ENCODE measurements around the gene FRY. TPM values are rescaled to one million over a fixed set of nuclear protein-coding genes. Genes with fewer than 3 reads are reported as not detected.

The FRY gene
- polyA plus RNA-seq, 1 donor: 49.9 TPM

DNA sequence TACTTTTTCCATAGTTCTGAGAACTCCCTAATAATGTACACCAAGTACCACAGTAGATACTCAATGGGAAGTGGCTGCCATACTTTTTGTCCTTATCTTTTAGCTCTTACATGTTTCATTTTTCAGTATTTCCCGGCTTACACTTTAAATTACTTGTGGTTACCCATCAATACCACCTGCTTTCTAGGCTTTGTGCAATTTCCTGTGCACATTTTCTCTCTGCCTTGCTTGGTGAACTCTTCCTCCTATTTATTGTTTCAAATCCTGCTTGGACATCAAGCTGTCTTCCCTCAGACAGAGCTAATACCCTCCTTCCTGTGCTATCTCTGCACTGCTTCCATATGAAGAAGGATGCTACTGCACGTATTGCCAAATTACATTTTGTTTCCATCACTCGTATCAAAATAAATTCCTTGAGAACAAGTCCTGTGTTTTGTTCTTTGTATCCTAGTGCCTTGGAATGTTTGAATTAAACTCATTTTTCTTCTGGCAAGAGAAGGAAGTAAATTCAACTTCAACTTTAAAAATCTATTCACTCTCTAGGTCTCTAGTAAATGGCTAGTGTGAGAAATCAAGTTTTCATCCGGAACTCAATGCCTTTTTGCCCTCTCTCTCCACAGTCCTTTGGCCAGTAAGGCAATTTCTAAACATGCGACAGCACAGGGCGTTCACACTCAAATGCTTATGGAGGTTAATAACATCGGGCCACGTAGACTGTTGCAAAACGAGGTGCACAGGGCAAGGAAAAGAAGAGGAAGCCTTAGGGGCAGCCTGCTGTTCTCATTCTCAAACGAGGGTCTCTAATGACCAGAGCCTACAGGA lies 277.9 kb downstream of the FRY start:
- no peak for DNase-seq

DNA sequence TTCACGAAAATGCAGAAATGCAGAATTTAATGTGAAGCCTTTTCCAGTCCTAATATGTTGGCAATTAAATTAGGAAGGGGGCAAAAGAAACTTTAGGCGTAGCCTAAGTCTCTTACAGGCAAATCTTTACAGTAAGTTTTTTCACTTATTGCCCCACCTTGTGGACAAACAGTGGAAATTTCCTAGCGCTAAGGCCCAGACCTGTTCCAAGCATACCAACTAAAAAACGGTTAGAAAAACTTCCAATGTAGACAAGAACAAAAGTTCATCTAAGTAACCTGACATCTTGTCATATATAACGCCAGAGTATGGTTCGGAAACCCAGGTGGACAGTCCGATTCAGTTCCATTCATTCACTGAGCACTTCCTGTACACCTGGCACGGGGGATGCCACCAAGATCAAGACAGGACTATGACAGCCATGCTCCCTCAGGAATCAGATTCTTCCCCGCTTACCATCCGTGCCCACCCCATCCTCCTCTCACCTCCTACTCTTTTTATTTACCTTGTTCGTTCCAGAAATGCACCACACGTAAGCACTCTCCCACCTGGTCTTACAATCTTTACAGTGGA lies 278.6 kb downstream of the FRY start:
- peak; percentile 66 for DNase-seq

DNA sequence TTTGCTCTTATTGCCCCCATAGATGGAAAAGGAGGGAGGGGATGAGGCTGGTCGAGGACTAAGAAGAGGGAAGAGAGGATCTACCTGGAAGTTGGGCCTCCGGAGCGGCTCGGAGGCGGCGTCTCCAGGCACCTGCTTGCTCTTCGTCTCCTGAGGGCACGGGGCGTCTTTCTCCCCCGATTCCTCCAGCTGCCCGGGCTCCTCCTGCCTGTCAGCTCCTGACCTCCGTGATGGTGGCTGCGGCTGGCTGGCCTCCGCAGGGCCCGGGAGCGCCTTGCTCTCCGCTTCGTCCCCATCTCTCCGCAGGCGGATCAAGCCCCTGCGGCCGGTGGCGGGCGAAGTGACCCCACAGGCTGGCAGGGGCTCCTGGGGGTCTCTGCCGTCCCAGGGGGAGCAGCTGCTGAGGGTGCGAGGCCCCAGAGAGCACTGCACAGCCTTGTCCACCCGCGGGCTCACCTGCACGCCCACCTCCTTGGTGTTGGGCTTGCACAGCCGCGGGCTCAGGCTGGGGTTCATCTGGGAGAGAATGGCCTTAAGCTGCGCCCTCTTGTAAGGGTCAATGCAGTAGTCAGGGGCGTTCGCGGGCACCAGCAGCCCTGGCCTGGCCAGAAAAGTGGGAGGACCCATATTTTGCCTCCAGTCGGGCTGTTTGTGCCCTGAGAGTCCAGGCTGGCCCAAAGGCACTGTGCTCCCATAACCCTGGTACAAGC lies 279.8 kb downstream of the FRY start:
- no peak for DNase-seq

DNA sequence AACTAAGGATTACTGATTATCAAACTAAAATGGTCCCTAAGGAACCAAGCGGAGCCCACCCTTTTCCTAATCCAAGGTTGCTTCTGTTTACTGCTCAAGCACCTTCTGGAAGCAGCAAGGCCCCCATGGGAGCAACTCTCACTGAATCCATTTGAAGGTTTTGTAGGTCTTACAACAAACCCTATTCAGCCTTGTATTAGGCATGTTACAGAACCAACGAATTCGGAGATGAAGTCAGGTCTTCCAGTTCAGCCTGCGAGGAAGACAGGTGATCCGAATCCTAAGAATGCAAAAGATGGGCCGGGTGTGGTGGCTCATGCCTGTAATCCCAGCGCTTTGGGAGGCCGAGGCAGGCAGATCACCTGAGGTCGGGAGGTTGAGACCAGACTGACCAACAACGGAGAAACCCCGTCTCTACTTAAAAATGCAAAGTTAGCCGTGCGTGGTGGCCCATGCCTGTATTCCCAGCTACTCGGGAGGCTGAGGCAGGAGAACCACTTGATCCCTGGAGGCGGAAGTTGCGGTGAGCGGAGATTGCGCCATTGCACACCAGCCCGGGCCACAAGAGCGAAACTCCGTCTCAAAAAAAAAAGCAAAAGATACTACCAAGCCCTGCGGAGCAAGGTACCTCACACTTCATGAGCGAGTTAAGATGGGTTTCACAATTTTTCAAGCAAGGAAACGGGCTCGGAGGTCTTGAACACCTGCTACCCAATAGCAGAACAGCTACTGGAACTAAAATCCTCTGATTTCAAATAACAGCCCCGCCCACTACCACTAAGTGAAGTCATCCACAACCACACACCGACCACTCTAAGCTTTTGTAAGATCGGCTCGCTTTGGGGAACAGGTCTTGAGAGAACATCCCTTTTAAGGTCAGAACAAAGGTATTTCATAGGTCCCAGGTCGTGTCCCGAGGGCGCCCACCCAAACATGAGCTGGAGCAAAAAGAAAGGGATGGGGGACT lies 283.0 kb downstream of the FRY start:
- DNase-seq: peak; percentile 52

DNA sequence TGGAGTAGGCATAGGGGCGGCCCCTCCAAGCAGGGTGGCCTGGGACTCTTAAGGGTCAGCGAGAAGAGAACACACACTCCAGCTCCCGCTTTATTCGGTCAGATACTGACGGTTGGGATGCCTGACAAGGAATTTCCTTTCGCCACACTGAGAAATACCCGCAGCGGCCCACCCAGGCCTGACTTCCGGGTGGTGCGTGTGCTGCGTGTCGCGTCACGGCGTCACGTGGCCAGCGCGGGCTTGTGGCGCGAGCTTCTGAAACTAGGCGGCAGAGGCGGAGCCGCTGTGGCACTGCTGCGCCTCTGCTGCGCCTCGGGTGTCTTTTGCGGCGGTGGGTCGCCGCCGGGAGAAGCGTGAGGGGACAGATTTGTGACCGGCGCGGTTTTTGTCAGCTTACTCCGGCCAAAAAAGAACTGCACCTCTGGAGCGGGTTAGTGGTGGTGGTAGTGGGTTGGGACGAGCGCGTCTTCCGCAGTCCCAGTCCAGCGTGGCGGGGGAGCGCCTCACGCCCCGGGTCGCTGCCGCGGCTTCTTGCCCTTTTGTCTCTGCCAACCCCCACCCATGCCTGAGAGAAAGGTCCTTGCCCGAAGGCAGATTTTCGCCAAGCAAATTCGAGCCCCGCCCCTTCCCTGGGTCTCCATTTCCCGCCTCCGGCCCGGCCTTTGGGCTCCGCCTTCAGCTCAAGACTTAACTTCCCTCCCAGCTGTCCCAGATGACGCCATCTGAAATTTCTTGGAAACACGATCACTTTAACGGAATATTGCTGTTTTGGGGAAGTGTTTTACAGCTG lies 283.9 kb downstream of the FRY start, which contains the start of the genes BRCA2 and ZAR1L:
Gene BRCA2 (plus strand): TSS at position 271 of the 790 bp plus-strand sequence. CDS start 953 bp downstream, outside the sequence.
Gene ZAR1L (minus strand): TSS at position 126 of the 790 bp plus-strand sequence. CDS start 3,438 bp downstream, outside the sequence.
- peak; percentile 88 for DNase-seq

DNA sequence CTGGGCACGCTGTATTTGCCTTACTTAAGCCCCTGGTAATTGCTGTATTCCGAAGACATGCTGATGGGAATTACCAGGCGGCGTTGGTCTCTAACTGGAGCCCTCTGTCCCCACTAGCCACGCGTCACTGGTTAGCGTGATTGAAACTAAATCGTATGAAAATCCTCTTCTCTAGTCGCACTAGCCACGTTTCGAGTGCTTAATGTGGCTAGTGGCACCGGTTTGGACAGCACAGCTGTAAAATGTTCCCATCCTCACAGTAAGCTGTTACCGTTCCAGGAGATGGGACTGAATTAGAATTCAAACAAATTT lies 284.4 kb downstream of the FRY start:
- no peak for DNase-seq

DNA sequence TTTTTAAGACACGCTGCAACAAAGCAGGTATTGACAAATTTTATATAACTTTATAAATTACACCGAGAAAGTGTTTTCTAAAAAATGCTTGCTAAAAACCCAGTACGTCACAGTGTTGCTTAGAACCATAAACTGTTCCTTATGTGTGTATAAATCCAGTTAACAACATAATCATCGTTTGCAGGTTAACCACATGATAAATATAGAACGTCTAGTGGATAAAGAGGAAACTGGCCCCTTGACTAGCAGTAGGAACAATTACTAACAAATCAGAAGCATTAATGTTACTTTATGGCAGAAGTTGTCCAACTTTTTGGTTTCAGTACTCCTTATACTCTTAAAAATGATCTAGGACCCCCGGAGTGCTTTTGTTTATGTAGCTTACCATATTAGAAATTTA lies 284.9 kb downstream of the FRY start:
- DNase-seq: no peak

DNA sequence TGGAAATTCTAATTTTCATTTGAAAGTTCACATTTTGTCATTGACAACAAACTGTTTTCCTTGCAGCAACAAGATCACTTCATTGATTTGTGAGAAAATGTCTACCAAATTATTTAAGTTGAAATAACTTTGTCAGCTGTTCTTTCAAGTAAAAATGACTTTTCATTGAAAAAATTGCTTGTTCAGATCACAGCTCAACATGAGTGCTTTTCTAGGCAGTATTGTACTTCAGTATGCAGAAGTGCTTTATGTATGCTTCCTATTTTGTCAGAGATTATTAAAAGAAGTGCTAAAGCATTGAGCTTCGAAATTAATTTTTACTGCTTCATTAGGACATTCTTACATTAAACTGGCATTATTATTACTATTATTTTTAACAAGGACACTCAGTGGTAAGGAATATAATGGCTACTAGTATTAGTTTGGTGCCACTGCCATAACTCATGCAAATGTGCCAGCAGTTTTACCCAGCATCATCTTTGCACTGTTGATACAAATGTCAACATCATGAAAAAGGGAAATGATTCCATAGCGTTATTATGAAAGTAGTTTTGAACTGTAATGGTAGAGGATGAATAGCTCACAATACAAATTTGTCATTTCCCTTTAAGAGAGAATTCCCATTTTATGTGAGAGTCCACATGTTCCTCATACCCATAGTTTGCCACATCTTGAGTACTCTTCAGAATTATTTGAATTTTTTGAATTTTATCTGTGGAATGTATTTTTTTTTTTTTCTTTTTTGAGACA lies 286.3 kb downstream of the FRY start:
- no peak for DNase-seq

DNA sequence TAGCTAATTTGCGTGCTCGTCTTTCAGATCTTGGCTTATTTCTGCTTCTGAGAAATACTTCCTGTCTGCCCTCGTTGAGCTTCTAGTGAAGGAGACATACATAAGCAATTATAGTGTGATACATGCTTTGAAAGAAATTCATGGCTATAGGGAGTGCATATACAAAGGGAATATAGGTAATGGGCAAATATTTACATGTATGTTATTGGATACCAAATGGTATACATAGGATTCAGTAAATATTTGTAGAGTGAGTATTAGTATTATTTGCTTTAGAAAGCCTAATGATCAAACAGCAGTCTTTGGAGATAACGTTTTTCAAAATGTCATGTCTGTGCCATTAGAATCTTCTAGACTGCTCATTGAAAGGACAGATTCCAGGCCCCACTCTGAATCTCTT lies 289.0 kb downstream of the FRY start:
- DNase-seq: no peak

DNA sequence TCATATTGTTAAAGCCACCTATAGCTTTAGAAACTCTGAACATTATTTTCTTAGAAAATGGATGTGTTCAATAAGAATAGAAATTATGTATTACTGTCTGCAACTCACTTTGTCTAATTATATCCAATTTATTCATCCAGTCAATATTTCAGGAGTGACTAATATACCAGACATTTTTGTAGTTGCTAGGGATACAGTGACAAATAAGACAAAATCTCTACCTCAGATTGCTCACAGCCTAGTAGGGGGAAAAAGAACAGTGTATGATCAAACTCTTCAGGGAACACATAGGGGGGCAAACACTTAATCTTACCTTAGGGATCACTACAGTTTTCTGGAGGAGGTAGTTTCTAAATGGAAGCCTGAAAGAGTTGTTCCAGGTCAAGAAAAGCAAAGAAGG lies 292.3 kb downstream of the FRY start:
- no peak for DNase-seq

DNA sequence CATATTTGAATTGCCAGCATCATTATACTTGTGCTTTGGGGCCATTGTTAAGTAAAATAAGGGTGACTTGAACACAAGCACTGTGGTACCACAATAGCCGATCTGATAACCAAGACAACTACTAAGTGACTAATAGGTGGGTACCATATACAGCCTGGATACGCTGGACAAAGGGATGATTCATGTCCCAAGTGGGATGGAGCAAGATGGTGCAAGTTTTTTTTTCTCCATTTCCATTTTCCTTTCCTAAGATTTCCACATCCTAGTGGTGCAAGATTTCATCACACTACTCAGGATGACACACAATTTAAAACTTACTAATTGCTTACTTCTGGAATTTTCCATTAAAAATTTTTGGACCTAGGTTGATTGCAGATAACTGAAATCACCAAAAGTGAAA lies 298.9 kb downstream of the FRY start:
- no peak for DNase-seq

DNA sequence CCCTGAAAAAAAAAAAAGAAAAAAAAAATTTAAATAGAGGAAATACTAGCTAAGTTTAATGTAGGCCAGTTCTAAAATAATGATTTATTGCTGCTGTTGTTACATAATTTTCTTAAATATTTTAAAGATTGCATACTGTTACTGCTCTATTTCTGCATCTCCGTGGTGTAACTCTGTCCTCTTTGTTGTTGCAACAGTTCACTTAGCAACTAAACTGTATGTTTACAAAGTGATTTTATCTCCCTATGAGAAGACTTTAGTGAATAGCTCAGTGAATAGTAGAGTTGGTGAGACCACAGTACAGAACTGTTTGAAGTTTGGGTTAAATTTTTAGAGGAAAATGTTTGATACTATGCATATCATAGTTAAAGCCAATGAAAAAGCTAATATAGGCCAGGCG lies 303.1 kb downstream of the FRY start:
- no peak for DNase-seq

DNA sequence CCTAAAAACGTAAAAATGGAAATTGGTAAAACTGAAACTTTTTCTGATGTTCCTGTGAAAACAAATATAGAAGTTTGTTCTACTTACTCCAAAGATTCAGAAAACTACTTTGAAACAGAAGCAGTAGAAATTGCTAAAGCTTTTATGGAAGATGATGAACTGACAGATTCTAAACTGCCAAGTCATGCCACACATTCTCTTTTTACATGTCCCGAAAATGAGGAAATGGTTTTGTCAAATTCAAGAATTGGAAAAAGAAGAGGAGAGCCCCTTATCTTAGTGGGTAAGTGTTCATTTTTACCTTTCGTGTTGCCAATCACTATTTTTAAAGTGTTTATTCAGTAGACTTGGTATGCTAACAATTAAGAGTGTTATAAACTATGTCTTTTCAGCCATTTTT lies 309.3 kb downstream of the FRY start:
- DNase-seq: no peak

DNA sequence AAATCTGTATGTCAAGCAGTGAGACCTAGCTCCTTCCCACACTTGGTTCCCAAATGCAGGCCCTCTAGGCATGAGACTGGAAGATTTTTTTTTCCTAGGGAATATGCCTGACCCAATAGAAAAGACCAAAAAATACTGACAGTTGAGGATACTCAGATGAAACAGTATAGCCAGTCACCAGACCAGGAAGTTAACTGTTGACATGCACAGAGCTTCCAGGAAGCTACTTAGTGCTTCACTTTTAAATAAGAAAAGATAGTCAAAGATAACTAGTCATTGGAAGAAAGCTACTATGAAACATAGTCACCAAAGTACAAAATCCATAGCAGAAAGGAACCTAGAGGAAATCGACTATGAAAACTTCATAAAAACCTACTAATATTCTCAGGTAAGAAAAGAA lies 316.1 kb downstream of the FRY start:
- DNase-seq: no peak
